Measurements from ENCODE around the gene PA2G4.
A peak's percentile ranks its signal among the peaks of the same experiment; 100 is the strongest.

Gene PA2G4

DNA sequence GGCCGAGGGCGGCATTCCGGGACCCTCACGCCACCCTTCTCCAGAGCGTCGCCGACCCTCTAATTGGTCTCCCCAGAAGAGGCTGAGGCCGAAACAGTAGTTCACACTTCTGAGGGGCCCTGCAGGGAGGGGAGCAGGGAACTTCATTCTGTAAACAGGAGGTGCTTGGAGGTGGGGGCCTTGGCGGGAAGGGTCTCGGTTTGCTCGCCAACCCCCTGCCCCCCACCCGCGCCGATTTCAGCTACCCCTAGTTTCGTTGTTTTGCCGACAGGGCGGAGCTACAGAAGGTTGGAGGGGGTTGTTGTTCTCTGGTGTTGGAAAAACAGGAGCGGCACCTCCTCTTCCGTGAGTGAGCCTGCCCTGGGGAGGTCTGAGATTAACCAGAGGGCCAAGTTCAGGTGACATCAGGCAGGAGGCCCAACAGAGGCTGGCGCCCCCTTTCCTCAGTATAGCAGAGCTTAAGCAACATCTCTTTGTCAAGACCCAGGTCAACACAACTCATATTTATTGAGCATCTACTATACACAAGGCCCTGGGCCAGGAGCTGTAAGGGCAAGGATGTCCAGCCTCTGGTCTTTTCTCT, 23.7 kb upstream of the PA2G4 start:
- Histone ChIP-seq H3K27ac (ENCODE audit: low read length) (peak overlapping the region; percentile 82), H3K4me1 (ENCODE audit: control insufficient read depth in 1 of 2, insufficient read depth in 2 of 2, low read length in 2 of 2) (peaks cover 0 to 22% of the 10 kb centered on the region in 2 donors), H3K4me3 (ENCODE audit: low read depth in 1 of 2, low read length in 2 of 2) (peak overlapping the region; percentile 65 to 76), H3K27me3 (ENCODE audit: low read depth, low read length) (no peaks in the 10 kb centered on the region), H3K9me3 (ENCODE audit: control insufficient read depth in 1 of 2, low read length in 2 of 2) (no peaks in the 10 kb centered on the region), H3K36me3 (ENCODE audit: control insufficient read depth in 1 of 2, insufficient read depth in 2 of 2, low read length in 2 of 2) (no peaks in the 10 kb centered on the region)

GRCh38 chr12:56081393-56082347, 22.7 kb upstream of the PA2G4 start:
- no peaks in the 10 kb centered on the region for H3K27me3 ChIP-seq (ENCODE audit: low read depth, low read length)
- no peaks in the 10 kb centered on the region for H3K36me3 ChIP-seq (ENCODE audit: control insufficient read depth in 1 of 2, insufficient read depth in 2 of 2, low read length in 2 of 2)
- H3K4me3 ChIP-seq (ENCODE audit: low read depth in 1 of 2, low read length in 2 of 2): peak overlapping the region; percentile 65 to 76
- peaks cover 0 to 22% of the 10 kb centered on the region in 2 donors for H3K4me1 ChIP-seq (ENCODE audit: control insufficient read depth in 1 of 2, insufficient read depth in 2 of 2, low read length in 2 of 2)
- peak overlapping the region; percentile 82 for H3K27ac ChIP-seq (ENCODE audit: low read length)
- H3K9me3 ChIP-seq (ENCODE audit: control insufficient read depth in 1 of 2, low read length in 2 of 2): no peaks in the 10 kb centered on the region

- H3K4me3 ChIP-seq (ENCODE audit: low read depth in 1 of 2, low read length in 2 of 2): peak overlapping the region in 1 of 2 donors; percentile 65
- no peaks in the 10 kb centered on the region for H3K27me3 ChIP-seq (ENCODE audit: low read depth, low read length)
- H3K27ac ChIP-seq (ENCODE audit: low read length): peak overlapping the region; percentile 82
- no peaks in the 10 kb centered on the region for H3K36me3 ChIP-seq (ENCODE audit: control insufficient read depth in 1 of 2, insufficient read depth in 2 of 2, low read length in 2 of 2)
- H3K9me3 ChIP-seq (ENCODE audit: control insufficient read depth in 1 of 2, low read length in 2 of 2): no peaks in the 10 kb centered on the region
- peaks cover 0 to 22% of the 10 kb centered on the region in 2 donors for H3K4me1 ChIP-seq (ENCODE audit: control insufficient read depth in 1 of 2, insufficient read depth in 2 of 2, low read length in 2 of 2)
Observed at GRCh38 chr12:56082382-56082781, 22.0 kb upstream of the PA2G4 start.

- Histone ChIP-seq H3K36me3 (ENCODE audit: control insufficient read depth in 1 of 2, insufficient read depth in 2 of 2, low read length in 2 of 2) (no peaks in the 10 kb centered on the region), H3K4me3 (ENCODE audit: low read depth in 1 of 2, low read length in 2 of 2) (no peak overlapping the region), H3K4me1 (ENCODE audit: control insufficient read depth in 1 of 2, insufficient read depth in 2 of 2, low read length in 2 of 2) (peaks cover 0 to 22% of the 10 kb centered on the region in 2 donors), H3K27ac (ENCODE audit: low read length) (peak overlapping the region; percentile 82), H3K9me3 (ENCODE audit: control insufficient read depth in 1 of 2, low read length in 2 of 2) (no peaks in the 10 kb centered on the region), H3K27me3 (ENCODE audit: low read depth, low read length) (no peaks in the 10 kb centered on the region)
Observed at GRCh38 chr12:56082967-56083366, 21.4 kb upstream of the PA2G4 start.

- H3K27ac ChIP-seq (ENCODE audit: low read length): no peak overlapping the region
- H3K27me3 ChIP-seq (ENCODE audit: low read depth, low read length): no peaks in the 10 kb centered on the region
- H3K4me1 ChIP-seq (ENCODE audit: control insufficient read depth in 1 of 2, insufficient read depth in 2 of 2, low read length in 2 of 2): peaks cover 0 to 8% of the 10 kb centered on the region in 2 donors
- no peaks in the 10 kb centered on the region for H3K9me3 ChIP-seq (ENCODE audit: control insufficient read depth in 1 of 2, low read length in 2 of 2)
- H3K36me3 ChIP-seq (ENCODE audit: control insufficient read depth in 1 of 2, insufficient read depth in 2 of 2, low read length in 2 of 2): no peaks in the 10 kb centered on the region
- no peak overlapping the region for H3K4me3 ChIP-seq (ENCODE audit: low read depth in 1 of 2, low read length in 2 of 2)
Observed at GRCh38 chr12:56084958-56085543, 19.3 kb upstream of the PA2G4 start.

DNA sequence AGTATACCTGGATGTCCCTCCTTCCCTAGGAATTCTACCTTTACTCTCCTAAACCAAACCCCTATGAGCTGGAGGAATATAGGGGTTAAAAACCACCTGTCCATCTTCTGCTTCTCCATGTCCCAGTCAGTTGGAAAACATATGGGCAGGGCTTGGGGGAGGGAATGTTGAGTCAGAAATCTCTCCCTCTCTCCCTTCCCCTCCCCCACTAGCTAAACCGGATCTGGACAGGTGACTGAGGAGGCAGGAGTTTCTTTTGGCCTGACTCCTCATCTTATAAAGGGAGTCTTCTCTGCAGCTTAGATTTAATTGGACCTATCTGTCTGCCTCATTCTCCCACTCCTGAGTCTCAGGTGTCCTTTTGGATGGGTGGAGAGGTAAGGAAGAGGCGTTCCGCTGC, 18.3 kb upstream of the PA2G4 start:
- no peaks in the 10 kb centered on the region for H3K4me1 ChIP-seq (ENCODE audit: control insufficient read depth in 1 of 2, insufficient read depth in 2 of 2, low read length in 2 of 2)
- no peaks in the 10 kb centered on the region for H3K36me3 ChIP-seq (ENCODE audit: control insufficient read depth in 1 of 2, insufficient read depth in 2 of 2, low read length in 2 of 2)
- no peak overlapping the region for H3K27ac ChIP-seq (ENCODE audit: low read length)
- no peak overlapping the region for H3K4me3 ChIP-seq (ENCODE audit: low read depth in 1 of 2, low read length in 2 of 2)
- H3K9me3 ChIP-seq (ENCODE audit: control insufficient read depth in 1 of 2, low read length in 2 of 2): no peaks in the 10 kb centered on the region
- no peaks in the 10 kb centered on the region for H3K27me3 ChIP-seq (ENCODE audit: low read depth, low read length)

DNA sequence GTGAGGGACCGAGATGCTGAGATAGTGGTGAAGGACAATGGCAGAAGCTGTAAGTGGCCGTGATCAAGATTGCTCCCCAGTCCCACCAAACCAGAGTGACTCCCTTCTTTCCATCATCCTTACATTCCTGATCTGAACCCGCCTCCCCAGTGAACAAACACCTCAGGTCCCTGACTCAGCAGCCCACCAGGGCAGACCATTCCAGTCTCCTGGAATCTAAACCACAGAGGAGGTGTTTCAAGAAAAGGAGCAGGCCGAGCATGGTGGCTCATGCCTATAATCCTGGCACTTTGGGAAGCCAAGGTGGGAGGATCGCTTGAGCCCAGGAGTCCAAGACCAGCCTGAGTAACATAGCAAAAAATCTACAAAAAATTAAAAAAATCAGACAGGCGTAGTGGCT, 17.8 kb upstream of the PA2G4 start:
- H3K27ac ChIP-seq (ENCODE audit: low read length): no peak overlapping the region

DNA sequence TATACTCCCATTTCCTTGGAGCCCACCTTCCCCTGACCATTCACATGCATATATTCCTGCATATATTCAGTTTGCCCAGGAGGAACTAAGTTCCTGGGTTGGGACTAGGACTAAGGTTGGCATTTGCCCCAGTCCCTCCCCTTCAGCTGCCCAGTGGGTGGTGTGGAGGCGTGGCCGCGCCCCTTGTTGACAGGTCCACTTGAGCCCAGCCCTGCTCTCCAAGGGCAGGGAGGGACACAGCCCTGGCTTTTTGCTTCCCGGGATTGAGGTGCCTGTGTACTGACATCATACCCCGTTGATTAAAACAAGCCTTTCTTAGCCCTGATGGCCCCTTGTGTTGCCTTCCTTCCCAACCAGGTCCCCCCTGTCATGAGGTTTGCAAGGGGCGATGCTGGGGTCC, 17.1 kb upstream of the PA2G4 start:
- H3K4me1 ChIP-seq (ENCODE audit: control insufficient read depth in 1 of 2, insufficient read depth in 2 of 2, low read length in 2 of 2): no peaks in the 10 kb centered on the region
- H3K9me3 ChIP-seq (ENCODE audit: control insufficient read depth in 1 of 2, low read length in 2 of 2): no peaks in the 10 kb centered on the region
- H3K36me3 ChIP-seq (ENCODE audit: control insufficient read depth in 1 of 2, insufficient read depth in 2 of 2, low read length in 2 of 2): no peaks in the 10 kb centered on the region
- H3K4me3 ChIP-seq (ENCODE audit: low read depth in 1 of 2, low read length in 2 of 2): no peak overlapping the region
- no peak overlapping the region for H3K27ac ChIP-seq (ENCODE audit: low read length)
- no peaks in the 10 kb centered on the region for H3K27me3 ChIP-seq (ENCODE audit: low read depth, low read length)

More for the DNA sequence above, 17.8 kb upstream of the PA2G4 start:
- no peaks in the 10 kb centered on the region for H3K4me1 ChIP-seq (ENCODE audit: control insufficient read depth in 1 of 2, insufficient read depth in 2 of 2, low read length in 2 of 2)
- no peak overlapping the region for H3K4me3 ChIP-seq (ENCODE audit: low read depth in 1 of 2, low read length in 2 of 2)
- H3K36me3 ChIP-seq (ENCODE audit: control insufficient read depth in 1 of 2, insufficient read depth in 2 of 2, low read length in 2 of 2): no peaks in the 10 kb centered on the region
- H3K9me3 ChIP-seq (ENCODE audit: control insufficient read depth in 1 of 2, low read length in 2 of 2): no peaks in the 10 kb centered on the region
- H3K27me3 ChIP-seq (ENCODE audit: low read depth, low read length): no peaks in the 10 kb centered on the region

- Histone ChIP-seq H3K4me3 (ENCODE audit: low read depth in 1 of 2, low read length in 2 of 2) (no peak overlapping the region), H3K36me3 (ENCODE audit: control insufficient read depth in 1 of 2, insufficient read depth in 2 of 2, low read length in 2 of 2) (peaks cover 0 to 6% of the 10 kb centered on the region in 2 donors), H3K27me3 (ENCODE audit: low read depth, low read length) (no peaks in the 10 kb centered on the region), H3K9me3 (ENCODE audit: control insufficient read depth in 1 of 2, low read length in 2 of 2) (no peaks in the 10 kb centered on the region), H3K27ac (ENCODE audit: low read length) (no peak overlapping the region), H3K4me1 (ENCODE audit: control insufficient read depth in 1 of 2, insufficient read depth in 2 of 2, low read length in 2 of 2) (no peaks in the 10 kb centered on the region)
Observed at GRCh38 chr12:56097738-56098137, 6.6 kb upstream of the PA2G4 start.

DNA sequence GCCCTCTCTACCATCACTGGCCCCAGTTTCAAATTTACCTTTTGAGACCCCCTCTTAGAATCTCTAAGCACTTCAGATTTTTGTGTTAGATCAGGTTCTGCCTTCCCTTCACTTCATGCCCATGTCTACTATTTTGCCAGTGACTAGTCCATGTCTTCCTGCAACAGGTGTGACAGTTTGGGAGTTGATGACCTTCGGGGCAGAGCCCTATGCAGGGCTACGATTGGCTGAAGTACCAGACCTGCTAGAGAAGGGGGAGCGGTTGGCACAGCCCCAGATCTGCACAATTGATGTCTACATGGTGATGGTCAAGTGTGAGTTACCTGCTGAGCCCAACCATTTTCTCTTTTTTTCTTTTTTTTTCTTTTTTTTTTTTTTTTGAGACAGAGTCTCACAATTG, 5.8 kb upstream of the PA2G4 start:
- H3K4me1 ChIP-seq (ENCODE audit: control insufficient read depth in 1 of 2, insufficient read depth in 2 of 2, low read length in 2 of 2): peaks cover 0 to 7% of the 10 kb centered on the region in 2 donors
- H3K9me3 ChIP-seq (ENCODE audit: control insufficient read depth in 1 of 2, low read length in 2 of 2): no peaks in the 10 kb centered on the region
- H3K4me3 ChIP-seq (ENCODE audit: low read depth in 1 of 2, low read length in 2 of 2): no peak overlapping the region
- no peaks in the 10 kb centered on the region for H3K36me3 ChIP-seq (ENCODE audit: control insufficient read depth in 1 of 2, insufficient read depth in 2 of 2, low read length in 2 of 2)
- no peaks in the 10 kb centered on the region for H3K27me3 ChIP-seq (ENCODE audit: low read depth, low read length)
- no peak overlapping the region for H3K27ac ChIP-seq (ENCODE audit: low read length)

DNA sequence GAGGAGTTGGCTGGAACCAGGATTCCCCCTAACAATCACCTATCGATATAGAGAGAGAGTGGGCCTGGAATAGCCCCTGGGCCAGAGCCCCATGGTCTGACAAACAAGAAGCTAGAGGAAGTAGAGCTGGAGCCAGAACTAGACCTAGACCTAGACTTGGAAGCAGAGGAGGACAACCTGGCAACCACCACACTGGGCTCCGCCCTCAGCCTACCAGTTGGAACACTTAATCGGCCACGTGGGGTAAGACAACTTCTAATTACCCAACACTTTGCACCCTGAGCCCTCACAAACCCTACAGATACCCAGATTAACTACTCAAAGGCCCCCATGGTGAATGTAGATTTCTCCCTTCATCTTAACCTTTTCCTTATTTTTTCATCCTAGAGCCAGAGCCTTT, 4.6 kb upstream of the PA2G4 start:
- peaks cover 0 to 8% of the 10 kb centered on the region in 2 donors for H3K4me1 ChIP-seq (ENCODE audit: control insufficient read depth in 1 of 2, insufficient read depth in 2 of 2, low read length in 2 of 2)
- H3K9me3 ChIP-seq (ENCODE audit: control insufficient read depth in 1 of 2, low read length in 2 of 2): no peaks in the 10 kb centered on the region
- H3K4me3 ChIP-seq (ENCODE audit: low read depth in 1 of 2, low read length in 2 of 2): no peak overlapping the region
- no peaks in the 10 kb centered on the region for H3K36me3 ChIP-seq (ENCODE audit: control insufficient read depth in 1 of 2, insufficient read depth in 2 of 2, low read length in 2 of 2)
- H3K27me3 ChIP-seq (ENCODE audit: low read depth, low read length): no peaks in the 10 kb centered on the region
- H3K27ac ChIP-seq (ENCODE audit: low read length): no peak overlapping the region
